ENCODE results near the gene CNPY1.

- TF ChIP-seq, protein P1, sequence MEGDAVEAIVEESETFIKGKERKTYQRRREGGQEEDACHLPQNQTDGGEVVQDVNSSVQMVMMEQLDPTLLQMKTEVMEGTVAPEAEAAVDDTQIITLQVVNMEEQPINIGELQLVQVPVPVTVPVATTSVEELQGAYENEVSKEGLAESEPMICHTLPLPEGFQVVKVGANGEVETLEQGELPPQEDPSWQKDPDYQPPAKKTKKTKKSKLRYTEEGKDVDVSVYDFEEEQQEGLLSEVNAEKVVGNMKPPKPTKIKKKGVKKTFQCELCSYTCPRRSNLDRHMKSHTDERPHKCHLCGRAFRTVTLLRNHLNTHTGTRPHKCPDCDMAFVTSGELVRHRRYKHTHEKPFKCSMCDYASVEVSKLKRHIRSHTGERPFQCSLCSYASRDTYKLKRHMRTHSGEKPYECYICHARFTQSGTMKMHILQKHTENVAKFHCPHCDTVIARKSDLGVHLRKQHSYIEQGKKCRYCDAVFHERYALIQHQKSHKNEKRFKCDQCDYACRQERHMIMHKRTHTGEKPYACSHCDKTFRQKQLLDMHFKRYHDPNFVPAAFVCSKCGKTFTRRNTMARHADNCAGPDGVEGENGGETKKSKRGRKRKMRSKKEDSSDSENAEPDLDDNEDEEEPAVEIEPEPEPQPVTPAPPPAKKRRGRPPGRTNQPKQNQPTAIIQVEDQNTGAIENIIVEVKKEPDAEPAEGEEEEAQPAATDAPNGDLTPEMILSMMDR (IDR thresholded peaks at IDR 0.05; ENCODE audit: low read length): no peak
- TF ChIP-seq EZH2 (IDR thresholded peaks at IDR 0.05; ENCODE audit: borderline replicate concordance, low read length): no peak
Measured at GRCh38 chr7:155516466-155516865, 29.9 kb downstream of the CNPY1 start.

Data from OCI-LY1 (cell line).